ENCODE results near the gene TSPEAR. TPM values are rescaled to one million over a fixed set of nuclear protein-coding genes. Genes with fewer than 3 reads are reported as not detected.

Gene TSPEAR
- total and polyA plus RNA-seq, 2 donors from 2014 or later = 0.09 to 0.22 TPM

DNA sequence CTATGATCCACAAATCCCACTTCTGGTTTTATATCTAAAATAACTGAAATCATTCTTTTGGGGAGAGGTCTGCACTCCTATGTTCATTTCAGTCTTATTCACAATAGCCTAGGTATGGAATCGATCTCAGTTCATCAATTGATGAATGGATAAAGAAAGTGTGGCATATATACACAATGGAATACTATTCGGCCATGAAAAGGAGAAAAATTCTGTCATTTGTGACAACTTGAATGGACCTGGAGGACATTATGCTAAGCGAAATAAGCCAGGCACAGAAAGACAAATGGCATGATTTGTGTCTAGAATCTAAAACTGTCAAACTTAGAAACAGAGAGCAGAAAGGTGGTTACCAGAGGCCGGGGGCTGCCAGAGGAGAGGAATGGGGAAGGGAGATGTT is 104.9 kb downstream of the TSPEAR start:
- H3K4me1 ChIP-seq (ENCODE audit: control insufficient read depth in 2 of 3, insufficient read depth in 2 of 3, low read depth in 1 of 3, low read length in 3 of 3) = no peaks in the 10 kb centered on the region
- intact Hi-C loops (cut with DNase I) = no loop called here
- no peak for FAIRE-seq

GRCh38 chr21:44603911-44604310 is 107.5 kb downstream of the TSPEAR start:
- no peak overlapping the region for H3K4me3 ChIP-seq (ENCODE audit: low read length in 3 of 3)
- no peak overlapping the region for H3K9ac ChIP-seq (ENCODE audit: low read length in 3 of 3)
- TF ChIP-seq, protein P1, sequence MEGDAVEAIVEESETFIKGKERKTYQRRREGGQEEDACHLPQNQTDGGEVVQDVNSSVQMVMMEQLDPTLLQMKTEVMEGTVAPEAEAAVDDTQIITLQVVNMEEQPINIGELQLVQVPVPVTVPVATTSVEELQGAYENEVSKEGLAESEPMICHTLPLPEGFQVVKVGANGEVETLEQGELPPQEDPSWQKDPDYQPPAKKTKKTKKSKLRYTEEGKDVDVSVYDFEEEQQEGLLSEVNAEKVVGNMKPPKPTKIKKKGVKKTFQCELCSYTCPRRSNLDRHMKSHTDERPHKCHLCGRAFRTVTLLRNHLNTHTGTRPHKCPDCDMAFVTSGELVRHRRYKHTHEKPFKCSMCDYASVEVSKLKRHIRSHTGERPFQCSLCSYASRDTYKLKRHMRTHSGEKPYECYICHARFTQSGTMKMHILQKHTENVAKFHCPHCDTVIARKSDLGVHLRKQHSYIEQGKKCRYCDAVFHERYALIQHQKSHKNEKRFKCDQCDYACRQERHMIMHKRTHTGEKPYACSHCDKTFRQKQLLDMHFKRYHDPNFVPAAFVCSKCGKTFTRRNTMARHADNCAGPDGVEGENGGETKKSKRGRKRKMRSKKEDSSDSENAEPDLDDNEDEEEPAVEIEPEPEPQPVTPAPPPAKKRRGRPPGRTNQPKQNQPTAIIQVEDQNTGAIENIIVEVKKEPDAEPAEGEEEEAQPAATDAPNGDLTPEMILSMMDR (IDR thresholded peaks at IDR 0.05; ENCODE audit: borderline replicate concordance, extremely low read depth, insufficient read depth) = no peak

More for the DNA sequence above, 104.9 kb downstream of the TSPEAR start:
- Histone ChIP-seq H3K27me3 (ENCODE audit: control insufficient read depth, insufficient read depth, low read length) (no peaks in the 10 kb centered on the region), H3K4me3 (ENCODE audit: low read length in 3 of 3) (no peak overlapping the region), H3K9ac (ENCODE audit: low read length in 3 of 3) (no peak overlapping the region), H3K36me3 (ENCODE audit: control insufficient read depth in 2 of 3, insufficient read depth in 3 of 3, low read length in 3 of 3) (no peaks in the 10 kb centered on the region), H3K9me3 (ENCODE audit: control insufficient read depth in 2 of 3, insufficient read depth in 1 of 3, low read length in 3 of 3) (peaks cover 0 to 3% (median 0%) of the 10 kb centered on the region in 3 donors), H3K27ac (ENCODE audit: low read depth in 2 of 2, low read length in 2 of 2) (no peak overlapping the region)
- no peak for DNase-seq
- TF ChIP-seq, protein P1 (IDR thresholded peaks at IDR 0.05; ENCODE audit: borderline replicate concordance, extremely low read depth, insufficient read depth) = no peak

GRCh38 chr21:44603109-44603875 is 108.1 kb downstream of the TSPEAR start:
- TF ChIP-seq, protein P1 (IDR thresholded peaks at IDR 0.05; ENCODE audit: borderline replicate concordance, extremely low read depth, insufficient read depth) = no peak
- no peaks in the 10 kb centered on the region for H3K27me3 ChIP-seq (ENCODE audit: control insufficient read depth, insufficient read depth, low read length)
- H3K9ac ChIP-seq (ENCODE audit: low read length in 3 of 3) = no peak overlapping the region
- intact Hi-C loops (cut with DNase I) = no loop called here
- H3K9me3 ChIP-seq (ENCODE audit: control insufficient read depth in 2 of 3, insufficient read depth in 1 of 3, low read length in 3 of 3) = no peaks in the 10 kb centered on the region
- DNase-seq (no peak), FAIRE-seq (no peak)
- H3K4me1 ChIP-seq (ENCODE audit: control insufficient read depth in 2 of 3, insufficient read depth in 2 of 3, low read depth in 1 of 3, low read length in 3 of 3) = no peaks in the 10 kb centered on the region
- no peak overlapping the region for H3K4me3 ChIP-seq (ENCODE audit: low read length in 3 of 3)
- no peak overlapping the region for H3K27ac ChIP-seq (ENCODE audit: low read depth in 2 of 2, low read length in 2 of 2)
- H3K36me3 ChIP-seq (ENCODE audit: control insufficient read depth in 2 of 3, insufficient read depth in 3 of 3, low read length in 3 of 3) = no peaks in the 10 kb centered on the region

More at GRCh38 chr21:44603911-44604310, 107.5 kb downstream of the TSPEAR start:
- Histone ChIP-seq H3K9me3 (ENCODE audit: control insufficient read depth in 2 of 3, insufficient read depth in 1 of 3, low read length in 3 of 3) (no peaks in the 10 kb centered on the region), H3K27me3 (ENCODE audit: control insufficient read depth, insufficient read depth, low read length) (no peaks in the 10 kb centered on the region), H3K4me1 (ENCODE audit: control insufficient read depth in 2 of 3, insufficient read depth in 2 of 3, low read depth in 1 of 3, low read length in 3 of 3) (no peaks in the 10 kb centered on the region), H3K36me3 (ENCODE audit: control insufficient read depth in 2 of 3, insufficient read depth in 3 of 3, low read length in 3 of 3) (no peaks in the 10 kb centered on the region), H3K27ac (ENCODE audit: low read depth in 2 of 2, low read length in 2 of 2) (no peak overlapping the region)
- DNase-seq (no peak), FAIRE-seq (no peak)
- intact Hi-C loops (cut with DNase I) = no loop called here

Measured in kidney (tissue), 14 donors.